Heart right ventricle (tissue), 16 donors: Measurements from ENCODE around the gene ALKBH5. TPM values are rescaled to one million over a fixed set of nuclear protein-coding genes. Genes with fewer than 3 reads are reported as not detected.

Source experiments
- ATAC-seq, 8 donors: fragments of 200-7000 bp; cut with Tn5 transposase; one replicate each; pipeline ENCODE4 v1.9.1; 2020; ENCODE audit warnings: mild to moderate bottlenecking in 8 of 8, moderate library complexity in 8 of 8, moderate number of reproducible peaks in 1 of 8
- DNase-seq, 2 donors: peaks; one replicate each; pipeline ENCODE4 v3.0.0-alpha.2; 2020
- H3K27ac ChIP-seq, 10 donors: fragments of 200-600 bp; sonication (generic) in 2 of 10; one replicate each; pipeline versions ENCODE4 v1.5.0 to v1.8.0; 2020 to 2022; ENCODE audit warnings: mild to moderate bottlenecking in 3 of 10
- H3K27me3 ChIP-seq, 7 donors: fragments of 200-600 bp; one replicate each; pipeline ENCODE4 v1.8.0; 2021 to 2022; ENCODE audit warnings: mild to moderate bottlenecking in 2 of 7
- H3K36me3 ChIP-seq, 9 donors: fragments of 200-600 bp; sonication (generic) in 1 of 9; one replicate each; pipeline versions ENCODE4 v1.5.0 to v1.8.0; 2020 to 2022; ENCODE audit warnings: mild to moderate bottlenecking in 2 of 9
- H3K4me1 ChIP-seq, 9 donors: fragments of 200-600 bp; sonication (generic) in 1 of 9; one replicate each; pipeline versions ENCODE4 v1.5.0 to v1.8.0; 2020 to 2022; ENCODE audit warnings: mild to moderate bottlenecking in 4 of 9
- H3K4me3 ChIP-seq, 10 donors: fragments of 200-600 bp; sonication (generic) in 2 of 10; one replicate each; pipeline versions ENCODE4 v1.5.0 to v1.8.0; 2020 to 2022; ENCODE audit warnings: mild to moderate bottlenecking in 7 of 10, moderate library complexity in 2 of 10
- H3K9me3 ChIP-seq, 11 donors: fragments of 200-600 bp in 10 of 11; sonication (generic) in 2 of 11; one replicate each; pipeline versions ENCODE4 v1.5.0 to v1.8.0; 2013 to 2022; ENCODE audit warnings: mild to moderate bottlenecking in 2 of 11, control low read depth in 1 of 11, moderate library complexity in 1 of 11
- CTCF ChIP-seq, 9 donors: fragments of 200-600 bp; sonication (generic) in 2 of 9; IDR thresholded peaks; one replicate each; pipeline versions ENCODE4 v1.5.0 to v1.8.0; 2021 to 2022; ENCODE audit warnings: antibody characterized with exemption in 9 of 9, mild to moderate bottlenecking in 5 of 9, moderate library complexity in 1 of 9
- WGBS, 2 donors: extraction: QIAGEN DNeasy Blood & Tissue Kit; methylation state at CpG; one replicate each; pipeline ENCODE4 v1.1.7; 2013; ENCODE audit warnings: inconsistent platforms in 1 of 2; 5-methylcytosine and 5-hydroxymethylcytosine counted together
- intact Hi-C, 10 donors: fragments of 100-400 bp; cut with DNase I; formaldehyde crosslinking; loops; one replicate each; pipeline versions ENCODE4 v1.11.1 to v1.14.2; 2022
- polyA plus RNA-seq, 2 donors: library from polyadenylated mRNA; stranded (reverse); fragments of 200-250 nt; gene quantifications; one replicate each; pipeline ENCODE4 v1.2.3, GENCODE V29; 2013
- total RNA-seq, 10 donors: library from RNA; stranded (reverse); fragmentation: NEBNext Ultra II Directional in 3 of 10; extraction: Animal tissue kit (Norgen Biotek cat#: 25700) in 3 of 10; gene quantifications; one replicate each; pipeline versions ENCODE4 v1.2.1 to v1.2.4, GENCODE V29; 2021 to 2023
- donor health status: Arrhythmogenic right ventricular cardiomyopathy.
- donor health status: ischemic (EF 13 %, LVEDD 7.1; RV severe dilation, severe dysfunction).
- donor health status: healthy with polysubstance abuse.
- donor health status: DM: no; HTN: yes; CAD: no.
- donor health status: DM: no; HTN: no; CAD: no.
- donor health status: ischemic (EF 25% LVEDD 6.9; RV normal size, moderate dysfunction).
- donor health status: ischemic (EF 25% LVEDD 5.7; RV mildly dilated, moderate dysfunction).
- donor health status: healthy.
- donor health status: DM: yes; HTN: yes; CAD: no.
- donor health status: Ischemic cardiomyopathy.
- donor health status: ischemic (EF 35%, LVEDD 5.7; RV mildly dilated, moderate dysfunction).
- donor health status: nonischemic (EF 11% LVEDD 7.7; RV severe dilation, severe dysfunction).
- donor health status: DM: yes; HTN: yes; CAD: no.
- donor health status: PGD.
- donor health status: ischemic (EF 29% LVEDD 5.4; RV normal size, mild dysfunction).
- donor health status: nonischemic (EF 23%, LVEDD 6.1; RV moderate dilation, normal function).

The ALKBH5 gene
- total and polyA plus RNA-seq, 12 donors = 72.6 to 208 (median 190) TPM

- H3K27me3 ChIP-seq = no peaks in the 10 kb centered on the region
- 92 to 93% methylated on average over 18 of the region's 18 CpGs for WGBS, 2 donors
- H3K4me3 ChIP-seq = no peak overlapping the region
- H3K9me3 ChIP-seq = no peaks in the 10 kb centered on the region
- no peak for TF ChIP-seq CTCF (IDR thresholded peaks at IDR 0.05)
- intact Hi-C loops = no loop called here
- ATAC-seq = no peak
- H3K4me1 ChIP-seq = peaks cover 0 to 5% (median 0%) of the 10 kb centered on the region in 9 donors
- no peak overlapping the region for H3K27ac ChIP-seq
- H3K36me3 ChIP-seq = peaks cover 0 to 93% (median 4%) of the 10 kb centered on the region in 9 donors
- DNase-seq = no peak
Measured at GRCh38 chr17:18236494-18236893, 52.9 kb downstream of the ALKBH5 start.

- DNase-seq (no peak), ATAC-seq (no peak)
- H3K36me3 ChIP-seq = peaks cover 0 to 97% (median 4%) of the 10 kb centered on the region in 9 donors
- H3K27me3 ChIP-seq = no peaks in the 10 kb centered on the region
- no peak overlapping the region for H3K27ac ChIP-seq
- no peak overlapping the region for H3K4me3 ChIP-seq
- 92% methylated on average over 20 of the region's 20 CpGs for WGBS, 2 donors
- TF ChIP-seq CTCF (IDR thresholded peaks at IDR 0.05) = no peak
- intact Hi-C loops = no loop called here
- no peaks in the 10 kb centered on the region for H3K9me3 ChIP-seq
- H3K4me1 ChIP-seq = peaks cover 0 to 5% (median 0%) of the 10 kb centered on the region in 9 donors
Measured at GRCh38 chr17:18237461-18237860, 53.8 kb downstream of the ALKBH5 start.

GRCh38 chr17:18238299-18238698 is 54.7 kb downstream of the ALKBH5 start:
- DNase-seq (no peak), ATAC-seq (no peak)
- H3K36me3 ChIP-seq = peaks cover 0 to 97% (median 4%) of the 10 kb centered on the region in 9 donors
- H3K27ac ChIP-seq = no peak overlapping the region
- intact Hi-C loops = no loop called here
- TF ChIP-seq CTCF (IDR thresholded peaks at IDR 0.05) = no peak
- no peaks in the 10 kb centered on the region for H3K9me3 ChIP-seq
- 92 to 94% methylated on average over 18 of the region's 18 CpGs for WGBS, 2 donors
- no peaks in the 10 kb centered on the region for H3K27me3 ChIP-seq
- H3K4me3 ChIP-seq = no peak overlapping the region
- peaks cover 0 to 5% (median 0%) of the 10 kb centered on the region in 9 donors for H3K4me1 ChIP-seq

GRCh38 chr17:18240449-18240848 is 56.8 kb downstream of the ALKBH5 start:
- Histone ChIP-seq H3K36me3 (peaks cover 0 to 97% (median 15%) of the 10 kb centered on the region in 9 donors), H3K27me3 (no peaks in the 10 kb centered on the region), H3K4me1 (peaks cover 0 to 5% (median 0%) of the 10 kb centered on the region in 9 donors), H3K27ac (no peak overlapping the region), H3K4me3 (no peak overlapping the region), H3K9me3 (no peaks in the 10 kb centered on the region)
- no peak for DNase-seq
- WGBS, 2 donors = 94 to 96% methylated on average over 19 of the region's 19 CpGs
- intact Hi-C loops = no loop called here
- TF ChIP-seq CTCF (IDR thresholded peaks at IDR 0.05) = no peak
- no peak for ATAC-seq
